Neural cell (in vitro differentiated cells): ENCODE data around the gene GLTPD2.

Experiments
- CTCF ChIP-seq: fragments of 450-650 bp; IDR thresholded peaks from 2 replicates; pipeline ENCODE4 v1.5.1; 2014; ENCODE audit warnings: antibody characterized with exemption, mild to moderate bottlenecking, moderate library complexity; ENCODE audit not compliant: poor library complexity, severe bottlenecking
- EP300 ChIP-seq: fragments of 450-650 bp; conservative IDR thresholded peaks from 2 replicates; pipeline ENCODE4 v1.6.1; 2014; ENCODE audit warnings: antibody characterized with exemption, mild to moderate bottlenecking, moderate library complexity; ENCODE audit not compliant: poor library complexity, severe bottlenecking
- EZH2 ChIP-seq: fragments of 200-600, 300-800 bp; shearing (Covaris generic), sonication (generic); IDR thresholded peaks from 2 replicates; pipeline ENCODE4 v1.6.1; 2014; ENCODE audit warnings: antibody characterized with exemption, low read length, borderline replicate concordance, mild to moderate bottlenecking; ENCODE audit not compliant: insufficient read depth, poor library complexity, severe bottlenecking
- MXI1 ChIP-seq: fragments of 450-650 bp; conservative IDR thresholded peaks from 2 replicates; pipeline ENCODE4 v1.6.1; 2014; ENCODE audit warnings: antibody characterized with exemption, mild to moderate bottlenecking; ENCODE audit not compliant: poor library complexity, severe bottlenecking
- SMC3 ChIP-seq: fragments of 450-650 bp; conservative IDR thresholded peaks from 2 replicates; pipeline ENCODE4 v1.6.1; 2014; ENCODE audit warnings: antibody characterized with exemption, mild to moderate bottlenecking, moderate library complexity; ENCODE audit not compliant: poor library complexity

DNA sequence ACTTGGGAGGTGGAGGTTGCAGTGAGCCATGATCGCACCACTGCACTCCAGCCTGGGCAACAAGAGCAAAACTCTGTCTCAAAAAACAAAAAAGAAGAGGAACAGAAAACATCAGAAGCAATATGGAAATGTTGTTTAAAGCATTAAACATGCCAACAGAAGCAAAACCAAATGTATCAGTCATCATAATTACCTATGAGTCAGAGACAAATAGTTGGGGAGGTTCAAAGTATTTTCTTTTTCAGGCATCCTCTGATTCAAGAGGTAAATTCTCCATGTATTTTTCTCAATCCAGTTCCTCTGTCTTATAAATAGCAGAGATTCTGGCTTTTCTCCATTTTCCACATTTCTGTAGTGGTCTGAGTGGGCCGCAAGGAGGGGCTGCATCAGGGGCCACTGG, 19.1 kb upstream of the GLTPD2 start:
- TF ChIP-seq EP300 (no peak), CTCF (no peak), EZH2 (no peak), SMC3 (no peak), MXI1 (no peak)
